SU-DHL-6 (cell line): ENCODE measurements around the gene E2F3.

Experiments used
- CTCF ChIP-seq: fragments of 200-600 bp; sonication (generic); IDR thresholded peaks from one replicate; pipeline ENCODE4 v1.5.1; 2017; ENCODE audit warnings: antibody characterized with exemption, mild to moderate bottlenecking, low read length, moderate library complexity; ENCODE audit not compliant: insufficient read depth, poor library complexity, severe bottlenecking
- EZH2phosphoT487 ChIP-seq: fragments of 200-600 bp; sonication (generic), shearing (Covaris generic); conservative IDR thresholded peaks from 2 replicates; pipeline ENCODE4 v1.6.1; 2018; ENCODE audit warnings: mild to moderate bottlenecking, antibody characterized with exemption, low read length, moderate library complexity, mixed read lengths

- TF ChIP-seq CTCF (no peak), EZH2phosphoT487 (no peak)
Observed at GRCh38 chr6:20370801-20371200, 30.9 kb upstream of the E2F3 start.
